SKM-1 (cell line): ENCODE results near the gene OMG.
"Not testable (repeated sequence)": the region's sequence is repeated elsewhere in the genome, so short reads cannot be mapped to it uniquely, and the experiment has no call there.

Source experiments
- DNase-seq: peaks from one replicate; lab custom pipeline; 2025; ENCODE audit not compliant: unreplicated experiment; lab: John Stamatoyannopoulos, UW

OMG gene

DNA sequence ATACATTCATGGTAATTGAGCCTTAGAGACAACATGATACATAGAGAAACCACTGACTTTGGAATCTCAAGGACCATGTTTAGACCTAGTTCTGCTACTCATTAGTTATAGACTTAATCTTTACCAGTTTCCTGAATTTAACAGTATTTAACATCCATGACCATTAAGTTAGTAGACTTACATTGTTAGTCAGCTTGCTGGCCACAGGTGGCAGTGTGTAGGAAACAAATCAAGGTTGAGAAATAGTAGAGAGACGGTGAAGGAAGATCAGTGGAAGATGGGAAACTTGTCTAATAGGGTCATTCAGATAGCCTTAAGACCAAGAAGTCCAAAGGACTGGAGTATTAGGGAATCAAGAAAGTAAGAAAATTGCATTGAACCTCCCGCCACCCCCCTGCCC, 31.0 kb downstream of the OMG start:
- DNase-seq, result no peak

- DNase-seq, result not testable (repeated sequence)
These were observed 34.1 kb downstream of the OMG start for GRCh38 chr17:31262923-31263322.

DNA sequence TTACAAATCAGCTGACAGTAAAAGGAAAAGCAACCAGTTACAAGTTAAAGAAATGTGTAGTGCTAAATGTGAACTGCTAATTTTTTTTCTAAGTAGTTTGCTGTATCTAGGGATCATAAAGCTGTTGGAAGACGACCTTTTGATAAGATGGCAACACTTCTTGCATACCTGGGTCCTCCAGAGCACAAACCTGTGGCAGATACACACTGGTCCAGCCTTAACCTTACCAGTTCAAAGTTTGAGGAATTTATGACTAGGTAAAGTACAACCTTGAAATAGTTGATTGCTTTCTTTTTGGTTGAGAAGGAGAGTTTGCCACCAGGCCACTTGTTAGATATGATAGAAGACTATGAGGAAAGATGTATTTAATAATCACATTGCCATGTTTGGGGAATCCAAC, 35.4 kb downstream of the OMG start:
- DNase-seq, result no peak

DNA sequence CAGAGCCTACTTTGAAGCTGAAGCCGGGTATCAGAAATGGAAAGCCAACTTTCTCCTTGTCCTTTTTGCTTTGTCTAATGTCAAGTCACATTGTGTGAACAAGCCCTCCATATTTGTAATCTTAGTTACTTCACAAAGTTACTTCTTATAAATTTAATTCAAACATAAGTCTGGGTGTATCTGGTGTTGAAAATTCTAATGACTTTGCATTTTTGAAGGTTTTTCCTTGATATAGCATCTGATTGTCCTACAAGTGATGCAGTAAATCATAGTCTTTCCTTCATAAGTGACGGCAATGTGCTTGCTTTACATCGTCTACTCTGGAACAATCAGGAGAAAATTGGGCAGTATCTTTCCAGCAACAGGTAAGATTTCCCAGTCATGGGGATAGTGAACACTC, 36.9 kb downstream of the OMG start:
- no peak for DNase-seq

DNA sequence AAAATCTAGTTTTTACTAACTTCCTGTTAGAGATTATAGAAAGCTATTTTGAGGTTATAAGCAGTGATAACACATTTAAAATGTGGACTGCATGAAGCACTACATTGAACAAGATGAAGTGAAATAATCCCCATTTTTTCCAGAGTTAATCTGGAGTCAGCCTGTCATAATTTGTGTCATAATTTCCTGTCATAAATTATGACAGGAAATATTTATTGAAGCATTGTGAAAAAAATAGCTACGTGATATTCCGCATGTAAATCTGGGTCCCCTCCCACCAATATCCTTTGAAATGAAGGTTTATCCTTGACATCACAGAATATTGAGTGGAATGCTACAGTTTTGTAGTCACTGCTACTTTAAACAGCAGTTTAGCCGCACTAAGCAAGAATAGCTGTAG, 40.1 kb downstream of the OMG start:
- no peak for DNase-seq

- no peak for DNase-seq
These were observed 42.4 kb downstream of the OMG start for GRCh38 chr17:31254654-31255053.

GRCh38 chr17:31252741-31253140, 44.3 kb downstream of the OMG start:
- DNase-seq, result no peak

DNA sequence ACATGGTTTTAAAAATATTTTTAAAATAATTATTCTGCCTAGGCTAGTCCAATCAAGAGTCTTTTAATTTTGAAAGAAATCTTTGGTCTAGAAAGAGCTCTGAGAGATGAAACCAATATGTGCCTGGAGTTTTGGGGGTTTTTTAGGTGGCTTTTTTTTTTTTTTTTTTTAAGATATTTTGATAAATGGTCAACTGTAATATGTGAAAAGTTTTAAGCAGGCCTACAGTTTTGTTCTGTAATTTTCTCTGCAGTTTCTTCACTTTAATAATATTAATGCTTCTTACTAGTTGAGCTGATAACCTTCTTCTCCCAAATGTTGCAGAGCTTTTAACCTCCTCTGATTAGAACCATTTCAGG, 45.1 kb downstream of the OMG start:
- DNase-seq, result no peak

- no peak for DNase-seq
These were observed 45.7 kb downstream of the OMG start for GRCh38 chr17:31251105-31251969.

GRCh38 chr17:31250229-31250628, 46.8 kb downstream of the OMG start:
- DNase-seq, result no peak

DNA sequence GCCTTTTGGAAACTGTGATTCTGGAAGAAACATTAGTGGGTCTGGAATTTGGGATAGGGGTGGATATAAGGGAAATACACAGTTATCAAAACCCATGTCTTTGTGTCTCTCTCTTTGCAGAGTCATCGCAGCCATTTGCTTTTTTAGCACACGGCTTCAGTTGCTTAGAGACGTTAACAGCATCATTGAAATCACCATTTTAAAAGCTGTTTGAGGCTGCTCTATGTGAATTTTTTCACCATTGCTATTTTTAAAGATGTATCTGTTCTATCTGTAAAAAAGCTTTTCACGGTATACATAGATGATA, 47.3 kb downstream of the OMG start:
- no peak for DNase-seq

- DNase-seq, result no peak
These were observed 47.8 kb downstream of the OMG start for GRCh38 chr17:31248986-31249834.
